Liver (tissue), 9 donors: ENCODE results near the gene LZIC. TPM values are rescaled to one million over a fixed set of nuclear protein-coding genes. Genes with fewer than 3 reads are reported as not detected.

ENCODE experiments used
- DNase-seq: peaks from one replicate; pipeline ENCODE4 v3.0.0-alpha.2; 2017; ENCODE audit warnings: low spot score
- H3K27ac ChIP-seq, 2 donors: one replicate each; pipeline ENCODE4 v1.7.0; 2013; ENCODE audit warnings: inconsistent platforms in 2 of 2, low read length in 2 of 2, control low read depth in 1 of 2, low read depth in 1 of 2, mild to moderate bottlenecking in 1 of 2
- H3K27me3 ChIP-seq, 4 donors: one replicate each; pipeline versions ENCODE4 v1.6.1 to v1.7.0; 2013; ENCODE audit warnings: low read length in 3 of 4, inconsistent platforms in 1 of 4, mild to moderate bottlenecking in 1 of 4, moderate library complexity in 1 of 4; ENCODE audit not compliant: control insufficient read depth in 4 of 4, insufficient read depth in 4 of 4
- H3K36me3 ChIP-seq, 4 donors: one replicate each; pipeline versions ENCODE4 v1.6.1 to v1.7.0; 2013; ENCODE audit warnings: low read length in 3 of 4, mild to moderate bottlenecking in 3 of 4, low read depth in 1 of 4, moderate library complexity in 1 of 4; ENCODE audit not compliant: control insufficient read depth in 4 of 4, insufficient read depth in 3 of 4
- H3K4me1 ChIP-seq, 4 donors: one replicate each; pipeline versions ENCODE4 v1.6.1 to v1.7.0; 2013; ENCODE audit warnings: low read length in 3 of 4, mild to moderate bottlenecking in 3 of 4, moderate library complexity in 1 of 4; ENCODE audit not compliant: control insufficient read depth in 4 of 4, insufficient read depth in 4 of 4
- H3K4me3 ChIP-seq, 3 donors: one replicate each; pipeline versions ENCODE4 v1.6.1 to v1.7.0; 2013; ENCODE audit warnings: low read length in 3 of 3, control low read depth in 1 of 3, low read depth in 1 of 3, mild to moderate bottlenecking in 1 of 3
- H3K9ac ChIP-seq, 2 donors: one replicate each; pipeline ENCODE4 v1.7.0; 2013; ENCODE audit warnings: low read length in 2 of 2, mild to moderate bottlenecking in 2 of 2, moderate library complexity in 2 of 2, control low read depth in 1 of 2, low read depth in 1 of 2
- H3K9me3 ChIP-seq, 4 donors: one replicate each; pipeline versions ENCODE4 v1.6.1 to v1.7.0; 2013; ENCODE audit warnings: low read length in 3 of 4; ENCODE audit not compliant: control insufficient read depth in 4 of 4
- CTCF ChIP-seq: fragments of 150-350 bp; IDR thresholded peaks from 2 replicates; pipeline ENCODE4 v1.5.1; 2017; ENCODE audit warnings: improper control_type of control experiment, low read depth, low read length; ENCODE audit not compliant: missing input control
- EGR1 ChIP-seq, 2 donors: IDR thresholded peaks; 2 replicates each; pipeline ENCODE4 v1.6.1; 2016 to 2018; ENCODE audit warnings: antibody characterized with exemption in 2 of 2, low read depth in 2 of 2
- FOXA1 ChIP-seq: IDR thresholded peaks from 2 replicates; pipeline ENCODE4 v1.6.1; 2016; ENCODE audit warnings: antibody characterized with exemption
- FOXA2 ChIP-seq: IDR thresholded peaks from 2 replicates; pipeline ENCODE4 v1.6.1; 2016; ENCODE audit warnings: antibody characterized with exemption
- GABPA ChIP-seq, 2 donors: IDR thresholded peaks in 1 of 2; conservative IDR thresholded peaks in 1 of 2; 2 replicates each; pipeline ENCODE4 v1.6.1; 2016; ENCODE audit warnings: antibody characterized with exemption in 2 of 2, mild to moderate bottlenecking in 1 of 2, moderate library complexity in 1 of 2
- HNF4A ChIP-seq, 2 donors: conservative IDR thresholded peaks; 2 replicates each; pipeline ENCODE4 v1.6.1; 2016; ENCODE audit warnings: antibody characterized with exemption in 2 of 2, mild to moderate bottlenecking in 2 of 2
- HNF4G ChIP-seq: IDR thresholded peaks from 2 replicates; pipeline ENCODE4 v1.6.1; 2016; ENCODE audit warnings: antibody characterized with exemption
- JUND ChIP-seq, 2 donors: IDR thresholded peaks; 2 replicates each; pipeline ENCODE4 v1.6.1; 2016; ENCODE audit warnings: antibody characterized with exemption in 2 of 2
- NR2F2 ChIP-seq: IDR thresholded peaks from 2 replicates; pipeline ENCODE4 v1.6.1; 2016; ENCODE audit warnings: antibody characterized with exemption
- RAD21 ChIP-seq, 2 donors: IDR thresholded peaks; 2 replicates each; pipeline ENCODE4 v1.6.1; 2016; ENCODE audit warnings: antibody characterized with exemption in 2 of 2, mild to moderate bottlenecking in 2 of 2
- REST ChIP-seq: IDR thresholded peaks from 2 replicates; pipeline ENCODE4 v1.6.1; 2016; ENCODE audit warnings: antibody characterized with exemption, mild to moderate bottlenecking
- RXRA ChIP-seq, 2 donors: IDR thresholded peaks; 2 replicates each; pipeline ENCODE4 v1.6.1; 2017 to 2018; ENCODE audit warnings: antibody characterized with exemption in 2 of 2, mild to moderate bottlenecking in 1 of 2
- SP1 ChIP-seq: IDR thresholded peaks from 2 replicates; pipeline ENCODE4 v1.6.1; 2018; ENCODE audit warnings: antibody characterized with exemption, mild to moderate bottlenecking
- TAF1 ChIP-seq: conservative IDR thresholded peaks from 2 replicates; pipeline ENCODE4 v1.6.1; 2016; ENCODE audit warnings: antibody characterized with exemption, mild to moderate bottlenecking
- YY1 ChIP-seq: IDR thresholded peaks from 2 replicates; pipeline ENCODE4 v1.6.1; 2016; ENCODE audit warnings: antibody characterized with exemption, mild to moderate bottlenecking
- WGBS: extraction: QIAGEN DNeasy Blood & Tissue Kit; methylation state at CpG from one replicate; pipeline ENCODE4 v1.1.7; 2013; 5-methylcytosine and 5-hydroxymethylcytosine counted together
- polyA plus RNA-seq, 2 donors: library from polyadenylated mRNA; stranded (reverse) in 1 of 2; unstranded in 1 of 2; fragments of 200-250 nt in 1 of 2; fragments of >200 nt in 1 of 2; fragmentation: Nextera tagmentation in 1 of 2; extraction: Ambion mirVana in 1 of 2; gene quantifications; one replicate each; pipeline versions ENCODE4 v1.2.1 to v1.2.3, GENCODE V29; 2013 to 2015
- total RNA-seq, 2 donors: library from RNA; depleted of rRNA; stranded (reverse); fragments of >200 nt; gene quantifications; one replicate each; pipeline ENCODE4 v1.2.3, GENCODE V29; 2014
- TF ChIP-seq, protein P1 (sequence below): IDR thresholded peaks from 2 replicates; pipeline ENCODE4 v1.6.1; 2016; ENCODE audit warnings: antibody characterized with exemption
- TF ChIP-seq, protein P2 (sequence below): IDR thresholded peaks from 2 replicates; pipeline ENCODE4 v1.6.1; 2016; ENCODE audit warnings: antibody characterized with exemption
- TF ChIP-seq, protein P3 (sequence below): IDR thresholded peaks from 2 replicates; pipeline ENCODE4 v1.6.1; 2016; ENCODE audit warnings: antibody characterized with exemption
- donor health status: healthy.
- donor health status: healthy.
- donor health status: healthy.
- donor health status: healthy.
- donor health status: healthy.

The LZIC gene
- total and polyA plus RNA-seq, 4 donors, result 10.8 to 22.6 (median 13.8) TPM

- Histone ChIP-seq H3K9ac (no peak overlapping the region), H3K4me1 (peaks cover 0 to 10% (median 6%) of the 10 kb centered on the region in 4 donors), H3K4me3 (no peak overlapping the region), H3K27me3 (no peaks in the 10 kb centered on the region), H3K36me3 (no peaks in the 10 kb centered on the region), H3K27ac (no peak overlapping the region), H3K9me3 (no peaks in the 10 kb centered on the region)
- no peak for DNase-seq
- 38% methylated on average over 2 of the region's 2 CpGs for WGBS
- peak in 1 of 2 donors; percentile 6 for TF ChIP-seq RAD21 (IDR thresholded peaks at IDR 0.05)
- no peak for TF ChIP-seq HNF4G
- TF ChIP-seq RXRA (IDR thresholded peaks at IDR 0.05), result peak; percentile 9 to 13
- no peak for TF ChIP-seq HNF4A (conservative IDR thresholded peaks at IDR 0.05)
- no peak for TF ChIP-seq REST
- TF ChIP-seq TAF1, result no peak
- peak; percentile 50 for TF ChIP-seq NR2F2
- TF ChIP-seq FOXA2, result no peak
- no peak for TF ChIP-seq SP1
Observed at GRCh38 chr1:9990944-9991343, 47.8 kb upstream of the LZIC start.

DNA sequence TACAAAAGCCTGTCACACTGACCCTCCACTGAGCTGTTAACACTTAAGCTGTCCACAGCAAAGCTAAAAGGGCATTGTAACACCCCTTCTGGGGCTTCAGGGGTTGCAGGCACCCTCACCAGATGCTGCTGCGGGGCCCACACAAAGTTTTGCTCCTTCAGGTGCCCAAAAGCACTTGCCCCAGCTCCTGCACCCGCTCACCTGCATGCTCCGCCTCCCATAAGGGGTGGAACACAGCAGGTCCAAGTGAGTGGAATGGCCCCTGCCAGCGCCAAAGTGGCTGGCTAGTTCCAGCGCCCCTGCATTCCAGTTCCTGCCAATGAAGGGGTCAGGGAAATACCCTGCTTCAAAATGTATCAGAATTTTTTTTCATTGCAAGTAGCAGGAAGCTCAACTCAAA, 46.6 kb upstream of the LZIC start:
- H3K27me3 ChIP-seq, result no peaks in the 10 kb centered on the region
- no peak for DNase-seq
- no peak overlapping the region for H3K9ac ChIP-seq
- H3K36me3 ChIP-seq, result no peaks in the 10 kb centered on the region
- TF ChIP-seq GABPA (IDR thresholded peaks at IDR 0.05 in 1 of 2, conservative IDR thresholded peaks at IDR 0.05 in 1 of 2), result no peak
- TF ChIP-seq, protein P1, sequence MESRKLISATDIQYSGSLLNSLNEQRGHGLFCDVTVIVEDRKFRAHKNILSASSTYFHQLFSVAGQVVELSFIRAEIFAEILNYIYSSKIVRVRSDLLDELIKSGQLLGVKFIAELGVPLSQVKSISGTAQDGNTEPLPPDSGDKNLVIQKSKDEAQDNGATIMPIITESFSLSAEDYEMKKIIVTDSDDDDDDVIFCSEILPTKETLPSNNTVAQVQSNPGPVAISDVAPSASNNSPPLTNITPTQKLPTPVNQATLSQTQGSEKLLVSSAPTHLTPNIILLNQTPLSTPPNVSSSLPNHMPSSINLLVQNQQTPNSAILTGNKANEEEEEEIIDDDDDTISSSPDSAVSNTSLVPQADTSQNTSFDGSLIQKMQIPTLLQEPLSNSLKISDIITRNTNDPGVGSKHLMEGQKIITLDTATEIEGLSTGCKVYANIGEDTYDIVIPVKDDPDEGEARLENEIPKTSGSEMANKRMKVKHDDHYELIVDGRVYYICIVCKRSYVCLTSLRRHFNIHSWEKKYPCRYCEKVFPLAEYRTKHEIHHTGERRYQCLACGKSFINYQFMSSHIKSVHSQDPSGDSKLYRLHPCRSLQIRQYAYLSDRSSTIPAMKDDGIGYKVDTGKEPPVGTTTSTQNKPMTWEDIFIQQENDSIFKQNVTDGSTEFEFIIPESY, result no peak
- no peak for TF ChIP-seq CTCF
- TF ChIP-seq FOXA2, result no peak
- no peak for TF ChIP-seq REST
- TF ChIP-seq RXRA (IDR thresholded peaks at IDR 0.05), result no peak
- TF ChIP-seq, protein P2, sequence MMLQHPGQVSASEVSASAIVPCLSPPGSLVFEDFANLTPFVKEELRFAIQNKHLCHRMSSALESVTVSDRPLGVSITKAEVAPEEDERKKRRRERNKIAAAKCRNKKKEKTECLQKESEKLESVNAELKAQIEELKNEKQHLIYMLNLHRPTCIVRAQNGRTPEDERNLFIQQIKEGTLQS, result no peak
- TF ChIP-seq, protein P3, sequence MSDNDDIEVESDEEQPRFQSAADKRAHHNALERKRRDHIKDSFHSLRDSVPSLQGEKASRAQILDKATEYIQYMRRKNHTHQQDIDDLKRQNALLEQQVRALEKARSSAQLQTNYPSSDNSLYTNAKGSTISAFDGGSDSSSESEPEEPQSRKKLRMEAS, result no peak
- TF ChIP-seq RAD21 (IDR thresholded peaks at IDR 0.05), result no peak
- no peak for TF ChIP-seq YY1
- TF ChIP-seq SP1, result no peak
- TF ChIP-seq HNF4G, result no peak
- TF ChIP-seq EGR1 (IDR thresholded peaks at IDR 0.05; ENCODE audit: low read depth in 2 of 2), result no peak
- TF ChIP-seq HNF4A (conservative IDR thresholded peaks at IDR 0.05), result no peak
- TF ChIP-seq TAF1, result no peak
- no peak for TF ChIP-seq JUND (IDR thresholded peaks at IDR 0.05)
- TF ChIP-seq NR2F2, result no peak
- no peak for TF ChIP-seq FOXA1
- 94% methylated on average over 5 of the region's 5 CpGs for WGBS
- no peaks in the 10 kb centered on the region for H3K9me3 ChIP-seq
- H3K4me1 ChIP-seq, result peaks cover 0 to 10% (median 6%) of the 10 kb centered on the region in 4 donors
- H3K4me3 ChIP-seq, result no peak overlapping the region
- H3K27ac ChIP-seq, result no peak overlapping the region
